Measurements from ENCODE around the gene MYO1F. TPM values are rescaled to one million over a fixed set of nuclear protein-coding genes. Genes with fewer than 3 reads are reported as not detected.

Gene MYO1F
- polyA plus RNA-seq, 1 donor (not counting 4 experiments of a cell fraction or from before 2014, with no cell fraction given): 0.14 TPM

DNA sequence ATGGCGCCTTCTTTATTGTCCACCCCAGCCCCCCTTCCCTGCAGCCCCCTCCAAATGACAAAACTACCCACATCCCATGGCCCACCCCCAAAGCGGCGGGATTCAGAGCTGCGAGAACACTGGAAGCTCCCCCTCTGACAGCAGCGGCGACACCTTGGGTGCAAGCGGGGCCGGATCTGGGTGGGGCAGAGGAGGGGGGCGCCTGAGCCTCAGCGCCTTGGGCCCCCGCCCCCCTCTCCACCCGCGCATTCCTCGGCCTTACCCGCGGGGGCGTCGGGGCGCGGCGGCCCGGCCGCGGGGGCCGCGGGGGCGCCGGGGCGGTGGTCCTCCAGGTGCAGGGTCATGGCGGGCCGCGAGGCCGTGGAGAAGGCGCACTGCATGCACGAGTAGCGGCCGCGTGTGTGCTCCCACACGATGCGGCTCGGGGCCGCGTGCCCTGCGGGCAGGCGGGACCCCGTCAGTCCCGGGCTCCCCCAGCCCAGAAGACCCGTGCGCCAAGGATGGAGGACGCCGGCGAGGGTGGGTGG is 66.6 kb downstream of the MYO1F start:
- no peak overlapping the region for H2AFZ ChIP-seq (ENCODE audit: control insufficient read depth, low read length)
- H4K20me1 ChIP-seq (ENCODE audit: control insufficient read depth, extremely low read depth, insufficient read depth, low read length): no peaks in the 10 kb centered on the region
- peak overlapping the region in 1 of 3 experiments; percentile 40 for H3K4me3 ChIP-seq (ENCODE audit: control insufficient read depth in 2 of 3, extremely low read depth in 1 of 3, insufficient read depth in 2 of 3, low read depth in 1 of 3, low read length in 3 of 3)
- H3K4me2 ChIP-seq (ENCODE audit: control insufficient read depth, extremely low read depth, insufficient read depth, low read depth, low read length): no peak overlapping the region
- TF ChIP-seq EZH2 (IDR thresholded peaks at IDR 0.05; ENCODE audit: low read length): no peak
- TF ChIP-seq, protein P1, sequence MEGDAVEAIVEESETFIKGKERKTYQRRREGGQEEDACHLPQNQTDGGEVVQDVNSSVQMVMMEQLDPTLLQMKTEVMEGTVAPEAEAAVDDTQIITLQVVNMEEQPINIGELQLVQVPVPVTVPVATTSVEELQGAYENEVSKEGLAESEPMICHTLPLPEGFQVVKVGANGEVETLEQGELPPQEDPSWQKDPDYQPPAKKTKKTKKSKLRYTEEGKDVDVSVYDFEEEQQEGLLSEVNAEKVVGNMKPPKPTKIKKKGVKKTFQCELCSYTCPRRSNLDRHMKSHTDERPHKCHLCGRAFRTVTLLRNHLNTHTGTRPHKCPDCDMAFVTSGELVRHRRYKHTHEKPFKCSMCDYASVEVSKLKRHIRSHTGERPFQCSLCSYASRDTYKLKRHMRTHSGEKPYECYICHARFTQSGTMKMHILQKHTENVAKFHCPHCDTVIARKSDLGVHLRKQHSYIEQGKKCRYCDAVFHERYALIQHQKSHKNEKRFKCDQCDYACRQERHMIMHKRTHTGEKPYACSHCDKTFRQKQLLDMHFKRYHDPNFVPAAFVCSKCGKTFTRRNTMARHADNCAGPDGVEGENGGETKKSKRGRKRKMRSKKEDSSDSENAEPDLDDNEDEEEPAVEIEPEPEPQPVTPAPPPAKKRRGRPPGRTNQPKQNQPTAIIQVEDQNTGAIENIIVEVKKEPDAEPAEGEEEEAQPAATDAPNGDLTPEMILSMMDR (optimal IDR thresholded peaks at IDR 0.05 in 1 of 3, IDR thresholded peaks at IDR 0.05 in 1 of 3, conservative IDR thresholded peaks at IDR 0.05 in 1 of 3; ENCODE audit: extremely low read depth in 1 of 3, insufficient read depth in 2 of 3, low read length in 3 of 3): no peak
- H3K4me1 ChIP-seq (ENCODE audit: control insufficient read depth, extremely low read depth, insufficient read depth, low read length): peaks cover 13% of the 10 kb centered on the region
- no peaks in the 10 kb centered on the region for H3K79me2 ChIP-seq (ENCODE audit: control insufficient read depth, insufficient read depth, low read length)
- no peaks in the 10 kb centered on the region for H3K9me1 ChIP-seq (ENCODE audit: control insufficient read depth, extremely low read depth, insufficient read depth, low read length)
- H3K9me3 ChIP-seq (ENCODE audit: control insufficient read depth, low read depth, low read length): no peaks in the 10 kb centered on the region
- no peak overlapping the region for H3K9ac ChIP-seq (ENCODE audit: control insufficient read depth, extremely low read depth, insufficient read depth, low read length)
- DNase-seq (ENCODE audit: low read depth, low spot score) (no peak), FAIRE-seq (no peak)
- no peaks in the 10 kb centered on the region for H3K27me3 ChIP-seq (ENCODE audit: control insufficient read depth, extremely low read depth, insufficient read depth, low read length)
- dilution Hi-C loops (cut with MboI; ENCODE audit: extremely low pct_ligation_motif_present, low sequenced_read_pairs): no loop called here
- H3K27ac ChIP-seq (ENCODE audit: control insufficient read depth, insufficient read depth, low read length): no peak overlapping the region
- H3K36me3 ChIP-seq (ENCODE audit: control insufficient read depth in 2 of 2, extremely low read depth in 1 of 2, insufficient read depth in 2 of 2, low read length in 2 of 2): peaks cover 0 to 3% of the 10 kb centered on the region in 2 experiments

DNA sequence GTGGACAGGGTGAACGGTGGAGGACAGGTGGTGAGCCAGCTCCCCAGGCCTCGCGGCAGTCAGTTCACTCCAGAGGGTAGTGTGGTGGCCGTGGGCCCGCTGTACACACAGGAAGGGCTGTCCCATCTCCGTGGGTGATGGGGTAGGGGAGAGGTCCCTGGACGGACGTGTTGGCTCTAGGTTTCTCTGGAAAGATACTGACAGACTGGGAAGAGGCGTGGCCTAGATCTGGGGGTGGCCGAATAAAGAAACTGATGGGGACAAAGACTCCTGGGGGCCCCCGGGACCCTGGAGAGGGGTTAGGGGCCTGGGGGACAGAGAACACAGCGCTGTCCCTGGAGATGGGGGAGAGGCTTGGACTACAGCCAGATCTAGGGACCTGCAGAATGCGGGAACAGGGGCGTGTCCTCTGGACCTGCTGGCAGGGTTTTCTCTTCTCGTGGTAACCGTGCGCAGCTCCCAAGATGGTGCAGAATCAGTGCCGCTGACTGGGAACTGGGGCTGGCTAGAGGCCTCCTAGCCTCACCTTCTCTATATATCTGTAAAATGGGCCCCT is 70.8 kb downstream of the MYO1F start:
- no peaks in the 10 kb centered on the region for H3K79me2 ChIP-seq (ENCODE audit: control insufficient read depth, insufficient read depth, low read length)
- peak overlapping the region; percentile 57 for H3K9ac ChIP-seq (ENCODE audit: control insufficient read depth, extremely low read depth, insufficient read depth, low read length)
- FAIRE-seq: no peak
- peaks cover 0 to 1% of the 10 kb centered on the region in 2 experiments for H3K36me3 ChIP-seq (ENCODE audit: control insufficient read depth in 2 of 2, extremely low read depth in 1 of 2, insufficient read depth in 2 of 2, low read length in 2 of 2)
- peak overlapping the region; percentile 42 to 69 (median 58) for H3K4me3 ChIP-seq (ENCODE audit: control insufficient read depth in 2 of 3, extremely low read depth in 1 of 3, insufficient read depth in 2 of 3, low read depth in 1 of 3, low read length in 3 of 3)
- no peak for TF ChIP-seq EZH2 (IDR thresholded peaks at IDR 0.05; ENCODE audit: low read length)
- TF ChIP-seq, protein P1 (optimal IDR thresholded peaks at IDR 0.05 in 1 of 3, IDR thresholded peaks at IDR 0.05 in 1 of 3, conservative IDR thresholded peaks at IDR 0.05 in 1 of 3; ENCODE audit: extremely low read depth in 1 of 3, insufficient read depth in 2 of 3, low read length in 3 of 3): no peak
- H2AFZ ChIP-seq (ENCODE audit: control insufficient read depth, low read length): peak overlapping the region; percentile 84
- no peaks in the 10 kb centered on the region for H4K20me1 ChIP-seq (ENCODE audit: control insufficient read depth, extremely low read depth, insufficient read depth, low read length)
- no peaks in the 10 kb centered on the region for H3K9me3 ChIP-seq (ENCODE audit: control insufficient read depth, low read depth, low read length)
- no peak for DNase-seq (ENCODE audit: low read depth, low spot score)
- no peaks in the 10 kb centered on the region for H3K27me3 ChIP-seq (ENCODE audit: control insufficient read depth, extremely low read depth, insufficient read depth, low read length)
- dilution Hi-C loops (cut with MboI; ENCODE audit: extremely low pct_ligation_motif_present, low sequenced_read_pairs): no loop called here
- H3K4me1 ChIP-seq (ENCODE audit: control insufficient read depth, extremely low read depth, insufficient read depth, low read length): no peaks in the 10 kb centered on the region
- H3K27ac ChIP-seq (ENCODE audit: control insufficient read depth, insufficient read depth, low read length): no peak overlapping the region
- peak overlapping the region; percentile 87 for H3K4me2 ChIP-seq (ENCODE audit: control insufficient read depth, extremely low read depth, insufficient read depth, low read depth, low read length)
- H3K9me1 ChIP-seq (ENCODE audit: control insufficient read depth, extremely low read depth, insufficient read depth, low read length): no peaks in the 10 kb centered on the region
